GM18873 (cell line): ENCODE measurements around the gene INTS7.
"Not testable (repeated sequence)": the region's sequence is repeated elsewhere in the genome, so short reads cannot be mapped to it uniquely, and the experiment has no call there.

Experiments
- ATAC-seq: cut with Tn5 transposase; IDR thresholded peaks from one replicate; pipeline ENCODE4 v1.9.1; 2021; ENCODE audit warnings: mild to moderate bottlenecking, moderate library complexity, moderate number of reproducible peaks; ENCODE audit not compliant: unreplicated experiment, low FRiP score

INTS7 gene

GRCh38 chr1:211986628-211987254 is 48.6 kb downstream of the INTS7 start:
- ATAC-seq = no peak

- peak; percentile 87 for ATAC-seq
Measured at GRCh38 chr1:211985556-211986264, 49.6 kb downstream of the INTS7 start.

GRCh38 chr1:211978596-211978995 is 56.8 kb downstream of the INTS7 start:
- no peak for ATAC-seq

GRCh38 chr1:211975152-211975941 is 60.0 kb downstream of the INTS7 start:
- no peak for ATAC-seq

DNA sequence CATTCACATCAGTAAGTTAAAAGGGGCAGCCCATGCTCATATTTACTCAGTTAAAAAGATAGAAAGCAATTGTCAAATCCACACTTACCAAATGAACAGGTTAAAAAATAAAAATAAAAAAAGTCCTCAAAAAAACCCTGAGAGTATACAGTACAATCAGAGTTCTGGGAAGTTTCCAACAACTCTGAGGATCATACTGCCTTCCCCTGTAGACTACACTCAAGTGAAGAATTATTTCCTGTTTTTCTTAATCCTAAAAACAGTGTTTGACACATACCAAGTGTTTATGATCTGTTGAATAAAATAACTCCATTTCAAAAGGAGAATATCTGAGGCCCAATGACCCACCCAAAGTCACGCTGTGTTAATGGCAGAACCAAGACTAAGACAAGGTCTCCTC is 61.8 kb downstream of the INTS7 start:
- no peak for ATAC-seq

GRCh38 chr1:211968200-211968834 is 67.0 kb downstream of the INTS7 start:
- ATAC-seq = no peak

DNA sequence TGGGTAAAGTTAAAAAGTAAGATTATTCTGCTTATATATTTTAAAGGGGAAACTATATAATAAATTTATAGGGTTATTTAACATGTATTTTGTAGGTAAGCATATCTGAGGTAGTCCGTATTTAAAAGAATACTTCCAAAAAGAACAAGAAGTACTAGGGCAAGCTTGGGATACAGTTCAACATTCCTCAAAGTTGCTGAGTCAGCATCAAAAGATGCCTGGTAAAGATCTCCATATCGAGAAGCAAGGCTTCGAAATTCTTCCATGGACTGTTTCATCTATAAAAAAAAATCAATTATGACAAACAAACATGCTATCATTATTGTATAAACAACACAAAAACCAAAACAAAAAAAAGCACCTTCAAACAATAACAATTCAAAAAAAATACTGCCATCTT is 67.7 kb downstream of the INTS7 start:
- ATAC-seq = no peak

DNA sequence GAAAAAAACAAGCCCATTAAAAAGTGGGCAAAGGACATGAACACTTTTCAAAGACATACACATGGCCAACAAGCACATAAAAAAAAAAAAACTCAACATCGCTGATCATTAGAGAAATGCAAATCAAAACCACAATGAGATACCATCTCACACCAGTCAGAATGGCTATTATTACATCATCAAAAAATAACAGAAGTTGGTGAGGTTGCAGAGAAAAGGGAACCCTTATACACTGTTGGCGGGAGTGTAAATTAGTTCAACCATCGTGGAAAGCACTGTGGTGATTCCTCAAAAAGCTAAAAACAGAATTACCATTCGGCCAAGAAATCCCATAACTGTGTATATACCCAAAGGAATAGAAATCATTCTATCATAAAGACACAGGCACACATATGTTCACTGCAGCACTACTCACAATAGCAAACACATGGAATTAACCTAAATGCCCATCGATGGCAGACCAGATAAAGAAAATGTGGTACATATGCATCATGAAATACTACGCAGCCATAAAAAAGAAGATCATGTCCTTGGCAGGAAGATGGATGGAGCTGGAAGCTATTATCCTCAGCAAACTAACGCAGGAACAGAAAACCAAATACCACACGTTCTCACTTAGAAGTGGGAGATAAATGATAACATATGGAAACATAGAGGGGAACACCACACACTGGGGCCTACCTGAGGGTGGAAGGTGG is 70.1 kb downstream of the INTS7 start:
- no peak for ATAC-seq

- ATAC-seq = no peak
Measured at GRCh38 chr1:211959680-211960079, 75.7 kb downstream of the INTS7 start.

DNA sequence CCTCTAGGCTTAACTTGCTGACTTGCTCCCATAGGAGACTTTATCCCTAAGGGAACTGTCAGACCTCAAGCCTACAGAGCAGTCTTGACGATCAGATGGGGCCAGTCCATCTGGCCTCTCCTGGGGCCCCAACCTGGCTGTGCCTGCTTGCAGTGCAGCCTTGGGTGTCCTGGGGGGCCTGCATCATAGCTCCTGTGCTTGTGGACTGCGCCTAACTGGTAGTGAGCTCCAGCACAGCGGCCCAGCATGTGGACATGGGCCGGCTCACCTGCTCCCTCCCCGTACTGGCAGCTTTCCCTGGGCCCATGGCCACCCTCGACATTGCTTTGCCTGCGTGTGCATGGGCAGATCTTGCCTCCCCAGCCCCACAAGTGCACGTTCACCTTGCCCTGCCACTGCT is 76.1 kb downstream of the INTS7 start:
- no peak for ATAC-seq

DNA sequence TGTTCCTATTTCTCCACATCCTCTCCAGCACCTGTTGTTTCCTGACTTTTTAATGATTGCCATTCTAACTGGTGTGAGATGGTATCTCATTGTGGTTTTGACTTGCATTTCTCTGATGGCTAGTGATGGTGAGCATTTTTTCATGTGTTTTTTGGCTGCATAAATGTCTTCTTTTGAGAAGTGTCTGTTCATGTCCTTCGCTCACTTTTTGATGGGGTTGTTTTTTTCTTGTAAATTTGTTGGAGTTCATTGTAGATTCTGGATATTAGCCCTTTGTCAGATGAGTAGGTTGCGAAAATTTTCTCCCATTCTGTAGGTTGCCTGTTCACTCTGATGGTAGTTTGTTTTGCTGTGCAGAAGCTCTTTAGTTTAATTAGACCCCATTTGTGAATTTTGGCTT is 81.3 kb downstream of the INTS7 start:
- ATAC-seq = not testable (repeated sequence)

DNA sequence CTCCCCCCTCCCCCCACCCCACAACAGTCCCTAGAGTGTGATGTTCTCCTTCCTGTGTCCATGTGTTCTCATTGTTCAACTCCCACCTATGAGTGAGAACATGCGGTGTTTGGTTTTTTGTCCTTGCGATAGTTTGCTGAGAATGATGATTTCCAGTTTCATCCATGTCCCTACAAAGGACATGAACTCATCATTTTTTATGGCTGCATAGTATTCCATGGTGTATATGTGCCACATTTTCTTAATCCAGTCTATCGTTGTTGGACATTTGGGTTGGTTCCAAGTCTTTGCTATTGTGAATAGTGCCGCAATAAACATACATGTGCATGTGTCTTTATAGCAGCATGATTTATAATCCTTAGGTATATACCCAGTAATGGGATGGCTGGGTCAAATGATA is 81.8 kb downstream of the INTS7 start:
- ATAC-seq = not testable (repeated sequence)

DNA sequence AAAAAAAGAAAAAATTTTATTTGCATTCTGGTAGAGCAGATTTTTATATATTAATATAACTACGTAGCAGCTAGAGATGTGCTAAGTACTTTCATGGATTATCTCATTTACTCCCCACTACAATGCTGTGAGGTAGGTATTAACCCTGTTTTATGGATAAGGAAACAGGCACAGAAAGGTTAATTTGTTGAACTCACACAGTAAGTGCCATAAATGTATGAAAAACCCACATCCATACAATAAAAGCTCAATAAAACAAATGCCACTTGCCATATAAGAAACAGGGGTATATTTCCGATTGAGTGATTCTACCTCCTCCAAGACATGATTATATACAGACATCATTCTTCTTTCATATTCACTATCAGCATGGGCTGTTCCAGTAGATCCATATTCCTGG is 83.1 kb downstream of the INTS7 start:
- ATAC-seq = no peak

DNA sequence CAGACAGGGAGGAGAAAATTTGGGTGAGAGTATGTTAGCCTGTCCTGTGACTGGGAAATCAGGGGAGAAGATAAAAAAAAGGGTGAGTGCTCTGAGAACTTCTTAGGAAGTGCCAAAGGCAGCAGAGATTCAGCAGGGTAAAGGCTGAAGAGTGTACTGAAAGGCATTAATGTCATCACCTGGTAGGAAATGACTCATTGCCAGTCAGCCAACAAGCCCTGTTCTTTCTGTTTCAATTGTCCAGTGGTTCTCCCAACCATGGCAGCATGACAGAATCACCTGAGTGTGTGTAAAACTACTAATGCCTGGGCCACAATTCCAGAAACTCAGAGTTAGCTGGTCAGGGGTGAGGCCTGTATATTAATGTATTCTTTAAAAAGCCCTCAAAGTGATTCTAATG is 83.5 kb downstream of the INTS7 start:
- ATAC-seq = peak; percentile 90

DNA sequence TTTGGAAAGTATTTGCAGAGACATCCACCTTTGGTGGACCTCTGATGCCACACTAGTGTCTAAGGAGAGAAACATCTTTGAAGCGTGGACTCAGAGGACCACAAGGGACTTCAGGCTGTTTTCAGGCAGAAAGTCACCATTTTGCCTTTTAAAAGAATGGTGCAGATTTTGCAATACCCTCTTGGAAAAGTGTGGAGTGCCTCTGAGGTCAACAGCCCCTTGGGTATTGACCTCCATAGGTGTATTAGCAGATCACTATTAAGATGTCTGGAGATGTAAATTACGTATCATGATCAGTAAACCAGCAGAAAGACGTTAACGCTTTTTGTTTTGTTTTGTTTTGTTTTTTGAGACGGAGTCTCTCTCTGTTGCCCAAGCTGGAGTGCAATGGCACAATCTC is 87.0 kb downstream of the INTS7 start:
- no peak for ATAC-seq

- ATAC-seq = no peak
Measured at GRCh38 chr1:211947396-211948295, 87.7 kb downstream of the INTS7 start.

DNA sequence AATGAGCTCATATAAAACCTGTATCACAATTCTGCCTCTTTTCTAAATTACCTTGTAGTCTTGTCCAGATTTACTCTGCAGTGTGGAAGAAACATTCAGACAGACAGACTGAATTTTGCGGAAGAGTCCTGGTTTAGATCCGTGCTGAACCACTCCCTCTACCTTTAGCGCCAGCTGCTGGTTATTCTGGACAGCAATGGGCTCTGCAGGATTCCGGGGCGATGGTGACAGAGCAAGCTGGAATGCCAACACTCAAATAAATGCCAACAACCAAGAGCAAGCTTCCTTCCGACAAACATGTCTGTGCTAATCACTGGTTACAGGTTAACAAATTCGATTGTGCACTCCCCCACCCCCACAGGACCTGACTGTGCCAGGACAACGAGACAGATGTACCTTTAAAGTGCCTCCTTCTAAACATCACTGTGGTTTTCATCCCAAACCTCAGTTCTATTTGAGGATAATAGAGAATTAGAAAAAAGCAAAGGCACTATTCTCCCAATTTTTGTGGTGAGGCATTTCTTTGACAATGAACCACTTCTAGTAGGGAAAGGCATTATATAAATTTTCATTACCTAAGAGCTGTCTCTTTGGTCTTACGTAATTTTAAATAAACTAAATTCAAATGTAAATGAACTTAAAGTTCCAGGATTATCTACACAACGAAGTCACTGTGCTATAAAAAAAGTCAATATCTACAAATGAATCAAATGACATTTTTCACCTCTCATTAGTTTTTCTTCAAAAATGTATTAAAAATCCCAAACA is 90.4 kb downstream of the INTS7 start:
- no peak for ATAC-seq

- no peak for ATAC-seq
Measured at GRCh38 chr1:211942583-211942982, 92.8 kb downstream of the INTS7 start.
